ENCODE data around the gene SLC35E4. TPM values are rescaled to one million over a fixed set of nuclear protein-coding genes. Genes with fewer than 3 reads are reported as not detected.

Gene SLC35E4
- total RNA-seq, 4 donors from 2014 or later: 0.29 to 11.7 (median 3.0) TPM

DNA sequence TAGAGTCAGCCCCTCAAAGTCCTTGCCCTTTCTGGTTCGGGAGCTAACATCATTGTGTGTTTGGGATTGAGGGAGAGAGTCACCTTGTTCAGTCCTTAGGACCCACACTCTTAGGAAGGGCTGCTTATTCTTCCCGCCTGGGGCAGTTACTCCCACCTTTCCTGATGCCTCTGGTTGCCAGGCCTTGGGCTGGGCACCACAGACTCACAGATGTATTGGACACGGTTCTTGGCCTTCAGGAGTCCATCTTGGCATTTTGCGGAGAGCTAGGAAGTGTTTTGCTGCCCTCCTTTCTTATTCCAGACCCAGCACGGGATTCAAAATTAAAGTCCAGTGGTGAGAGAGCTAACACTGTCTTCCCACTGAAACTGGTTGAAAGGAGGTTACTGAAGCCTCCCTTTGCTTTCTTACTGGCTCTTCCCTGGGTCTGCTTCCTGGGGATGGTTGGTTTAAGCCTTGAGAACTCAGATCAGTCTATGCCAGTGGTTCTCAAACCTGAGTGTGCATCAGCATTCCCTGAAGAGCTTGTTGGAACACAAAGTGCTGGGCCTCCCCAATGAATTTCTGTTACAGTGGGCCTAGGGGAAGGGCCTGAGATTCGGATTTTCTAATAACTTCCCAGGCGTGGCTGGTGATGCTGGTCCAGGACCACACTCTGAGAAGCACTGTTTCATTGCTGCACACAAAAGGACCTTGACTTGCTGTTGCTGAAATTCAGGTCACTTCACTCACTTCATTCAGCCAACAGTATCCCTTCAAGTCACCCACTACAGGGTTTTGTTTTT, 60.5 kb downstream of the SLC35E4 start:
- Histone ChIP-seq H3K4me1 (peaks cover 0 to 8% of the 10 kb centered on the region in 2 donors), H3K4me3 (no peak overlapping the region), H3K9me3 (no peaks in the 10 kb centered on the region), H3K36me3 (no peaks in the 10 kb centered on the region), H3K27me3 (no peaks in the 10 kb centered on the region), H3K27ac (no peak overlapping the region)
- no peak for DNase-seq
- intact Hi-C loops (cut with DNase I; ENCODE audit: low total_unique reads): no loop called here
- TF ChIP-seq, protein P1, sequence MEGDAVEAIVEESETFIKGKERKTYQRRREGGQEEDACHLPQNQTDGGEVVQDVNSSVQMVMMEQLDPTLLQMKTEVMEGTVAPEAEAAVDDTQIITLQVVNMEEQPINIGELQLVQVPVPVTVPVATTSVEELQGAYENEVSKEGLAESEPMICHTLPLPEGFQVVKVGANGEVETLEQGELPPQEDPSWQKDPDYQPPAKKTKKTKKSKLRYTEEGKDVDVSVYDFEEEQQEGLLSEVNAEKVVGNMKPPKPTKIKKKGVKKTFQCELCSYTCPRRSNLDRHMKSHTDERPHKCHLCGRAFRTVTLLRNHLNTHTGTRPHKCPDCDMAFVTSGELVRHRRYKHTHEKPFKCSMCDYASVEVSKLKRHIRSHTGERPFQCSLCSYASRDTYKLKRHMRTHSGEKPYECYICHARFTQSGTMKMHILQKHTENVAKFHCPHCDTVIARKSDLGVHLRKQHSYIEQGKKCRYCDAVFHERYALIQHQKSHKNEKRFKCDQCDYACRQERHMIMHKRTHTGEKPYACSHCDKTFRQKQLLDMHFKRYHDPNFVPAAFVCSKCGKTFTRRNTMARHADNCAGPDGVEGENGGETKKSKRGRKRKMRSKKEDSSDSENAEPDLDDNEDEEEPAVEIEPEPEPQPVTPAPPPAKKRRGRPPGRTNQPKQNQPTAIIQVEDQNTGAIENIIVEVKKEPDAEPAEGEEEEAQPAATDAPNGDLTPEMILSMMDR (IDR thresholded peaks at IDR 0.05): no peak
- no peak for TF ChIP-seq POLR2A (IDR thresholded peaks at IDR 0.05)

Other genes starting within 250 kb of the SLC35E4 start
- gene RNF215, start 248.4 kb upstream of the SLC35E4 start, total RNA-seq: 10 to 100 TPM in 3 of 4 donors, 1 to 10 TPM in 1; 8.2 to 25.9 (median 18.9) TPM
- gene SEC14L2, start 238.8 kb upstream of the SLC35E4 start, total RNA-seq: 10 to 100 TPM in 2 of 4 donors, 1 to 10 TPM in 1, not detected in 1; 7.8 to 45.9 (median 23.1) TPM
- 1 to 10 TPM in 3 of 4 donors, not detected in 1; 1.2 to 5.5 (median 3.2) TPM for gene MTFP1, start 210.0 kb upstream of the SLC35E4 start, total RNA-seq
- gene SEC14L3, start 163.8 kb upstream of the SLC35E4 start, total RNA-seq: not detected
- under 1 TPM in 1 of 4 donors, not detected in 3; 0.41 TPM for gene SEC14L4, start 130.1 kb upstream of the SLC35E4 start, total RNA-seq
- gene SEC14L6, start 89.0 kb upstream of the SLC35E4 start, total RNA-seq: 1 to 10 TPM in 2 of 4 donors, under 1 TPM in 1, not detected in 1; under 0.01 to 4.8 (median 4.0) TPM
- gene GAL3ST1, start 61.1 kb upstream of the SLC35E4 start, total RNA-seq: 1 to 10 TPM in 2 of 4 donors, under 1 TPM in 1, not detected in 1; 0.26 to 6.6 (median 1.2) TPM
- 10 to 100 TPM; 13.5 to 67.5 (median 44.9) TPM for gene PES1, start 43.9 kb upstream of the SLC35E4 start, total RNA-seq
- gene TCN2, start 28.6 kb upstream of the SLC35E4 start, total RNA-seq: 10 to 100 TPM; 21.8 to 44.5 (median 30.3) TPM
- 10 to 100 TPM in 1 of 4 donors, 1 to 10 TPM in 2, under 1 TPM in 1; 0.88 to 10.6 (median 9.8) TPM for gene DUSP18, start 32.1 kb downstream of the SLC35E4 start, total RNA-seq
- gene OSBP2, start 59.1 kb downstream of the SLC35E4 start, total RNA-seq: 1 to 10 TPM in 3 of 4 donors, not detected in 1; 3.3 to 7.7 (median 4.6) TPM

All from uterus (tissue), 4 donors.